ENCODE data around the gene EIF4H.
"Not testable (repeated sequence)": the region's sequence is repeated elsewhere in the genome, so short reads cannot be mapped to it uniquely, and the experiment has no call there.

Gene EIF4H

GRCh38 chr7:74194686-74195085 is 20.5 kb downstream of the EIF4H start:
- Histone ChIP-seq H3K4me2 (ENCODE audit: low read length) (no peak overlapping the region), H2AFZ (ENCODE audit: low read length) (no peak overlapping the region), H3K79me2 (ENCODE audit: insufficient read depth, low read length) (no peaks in the 10 kb centered on the region), H3K9ac (ENCODE audit: low read length) (no peak overlapping the region), H3K27me3 (ENCODE audit: insufficient read depth, low read length) (no peaks in the 10 kb centered on the region), H4K20me1 (ENCODE audit: insufficient read depth, low read length) (no peaks in the 10 kb centered on the region), H3K4me1 (ENCODE audit: insufficient read depth, low read length, severe bottlenecking) (no peaks in the 10 kb centered on the region), H3K36me3 (ENCODE audit: insufficient read depth, low read length) (peaks cover 79% of the 10 kb centered on the region), H3F3A (ENCODE audit: insufficient read depth, low read length) (no peaks in the 10 kb centered on the region), H3K4me3 (ENCODE audit: low read depth, low read length, poor library complexity, severe bottlenecking) (no peak overlapping the region), H3K9me2 (ENCODE audit: low read depth, low read length) (no peaks in the 10 kb centered on the region), H3K27ac (ENCODE audit: low read depth, low read length, poor library complexity, severe bottlenecking) (no peak overlapping the region), H3K9me3 (ENCODE audit: low read length) (no peaks in the 10 kb centered on the region)
- TF ChIP-seq EZH2 (IDR thresholded peaks at IDR 0.05; ENCODE audit: borderline replicate concordance, low read length) (no peak), CTCF (IDR thresholded peaks at IDR 0.05; ENCODE audit: low read length) (no peak)

- H3K9me2 ChIP-seq (ENCODE audit: low read depth, low read length) = not testable (repeated sequence)
- peaks cover 73% of the 10 kb centered on the region for H3K36me3 ChIP-seq (ENCODE audit: insufficient read depth, low read length)
Measured at GRCh38 chr7:74195139-74195860, 21.1 kb downstream of the EIF4H start.

GRCh38 chr7:74195968-74196654 is 22.0 kb downstream of the EIF4H start:
- not testable (repeated sequence) for H3K4me3 ChIP-seq (ENCODE audit: low read depth, low read length, poor library complexity, severe bottlenecking); H3K9me3 ChIP-seq (ENCODE audit: low read length); H3K79me2 ChIP-seq (ENCODE audit: insufficient read depth, low read length); H2AFZ ChIP-seq (ENCODE audit: low read length); H4K20me1 ChIP-seq (ENCODE audit: insufficient read depth, low read length); H3K27me3 ChIP-seq (ENCODE audit: insufficient read depth, low read length); H3K9ac ChIP-seq (ENCODE audit: low read length); H3K4me2 ChIP-seq (ENCODE audit: low read length); H3F3A ChIP-seq (ENCODE audit: insufficient read depth, low read length); H3K27ac ChIP-seq (ENCODE audit: low read depth, low read length, poor library complexity, severe bottlenecking); H3K9me2 ChIP-seq (ENCODE audit: low read depth, low read length); H3K4me1 ChIP-seq (ENCODE audit: insufficient read depth, low read length, severe bottlenecking)
- peaks cover 64% of the 10 kb centered on the region for H3K36me3 ChIP-seq (ENCODE audit: insufficient read depth, low read length)

More at GRCh38 chr7:74195139-74195860, 21.1 kb downstream of the EIF4H start:
- H3F3A ChIP-seq (ENCODE audit: insufficient read depth, low read length); H4K20me1 ChIP-seq (ENCODE audit: insufficient read depth, low read length); H3K9me3 ChIP-seq (ENCODE audit: low read length); H3K4me2 ChIP-seq (ENCODE audit: low read length); H2AFZ ChIP-seq (ENCODE audit: low read length); H3K27me3 ChIP-seq (ENCODE audit: insufficient read depth, low read length); H3K4me1 ChIP-seq (ENCODE audit: insufficient read depth, low read length, severe bottlenecking); H3K9ac ChIP-seq (ENCODE audit: low read length); H3K4me3 ChIP-seq (ENCODE audit: low read depth, low read length, poor library complexity, severe bottlenecking); H3K27ac ChIP-seq (ENCODE audit: low read depth, low read length, poor library complexity, severe bottlenecking); H3K79me2 ChIP-seq (ENCODE audit: insufficient read depth, low read length): not testable (repeated sequence)

- Histone ChIP-seq H3K4me3 (ENCODE audit: low read depth, low read length, poor library complexity, severe bottlenecking) (no peak overlapping the region), H4K20me1 (ENCODE audit: insufficient read depth, low read length) (no peaks in the 10 kb centered on the region), H2AFZ (ENCODE audit: low read length) (no peak overlapping the region), H3K36me3 (ENCODE audit: insufficient read depth, low read length) (peaks cover 50% of the 10 kb centered on the region), H3K4me2 (ENCODE audit: low read length) (no peak overlapping the region), H3K4me1 (ENCODE audit: insufficient read depth, low read length, severe bottlenecking) (no peaks in the 10 kb centered on the region), H3K9me3 (ENCODE audit: low read length) (no peaks in the 10 kb centered on the region), H3F3A (ENCODE audit: insufficient read depth, low read length) (no peaks in the 10 kb centered on the region), H3K27ac (ENCODE audit: low read depth, low read length, poor library complexity, severe bottlenecking) (no peak overlapping the region), H3K27me3 (ENCODE audit: insufficient read depth, low read length) (no peaks in the 10 kb centered on the region), H3K79me2 (ENCODE audit: insufficient read depth, low read length) (no peaks in the 10 kb centered on the region), H3K9me2 (ENCODE audit: low read depth, low read length) (no peaks in the 10 kb centered on the region), H3K9ac (ENCODE audit: low read length) (no peak overlapping the region)
- TF ChIP-seq CTCF (IDR thresholded peaks at IDR 0.05; ENCODE audit: low read length) = no peak
- no peak for TF ChIP-seq EZH2 (IDR thresholded peaks at IDR 0.05; ENCODE audit: borderline replicate concordance, low read length)
Measured at GRCh38 chr7:74197449-74198124, 23.4 kb downstream of the EIF4H start.

Data from OCI-LY1 (cell line).